Measurements from ENCODE around the gene CTNND2. TPM values are rescaled to one million over a fixed set of nuclear protein-coding genes. Genes with fewer than 3 reads are reported as not detected.

CTNND2 gene
- total RNA-seq, 1 experiment from 2014 or later: not detected

DNA sequence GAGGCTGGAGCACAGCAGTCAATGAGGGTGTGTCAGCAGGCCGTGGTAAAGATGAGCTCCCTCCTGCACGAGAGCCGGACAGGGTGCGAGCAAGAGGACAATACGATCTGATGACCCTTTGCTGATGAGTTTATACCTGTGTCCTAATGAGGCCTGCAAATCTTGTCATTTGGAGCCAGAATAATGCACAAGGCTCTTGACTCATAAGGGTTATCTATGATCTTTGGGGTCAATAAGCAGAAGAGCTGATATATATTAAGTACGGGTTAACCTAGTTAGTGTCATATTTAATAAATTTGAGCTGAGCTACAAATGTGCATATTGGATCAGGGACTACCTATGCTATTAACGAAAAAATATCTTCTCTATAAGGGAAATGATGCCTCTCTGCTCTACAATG lies 46.9 kb downstream of the CTNND2 start:
- intact Hi-C loops (cut with micrococcal nuclease; ENCODE audit: unreplicated experiment): no loop called here
- H3K27ac ChIP-seq (ENCODE audit: low read depth, low read length, poor library complexity, severe bottlenecking): no peak overlapping the region
- H3K4me3 ChIP-seq (ENCODE audit: low read depth, low read length, poor library complexity, severe bottlenecking): no peak overlapping the region
- no peaks in the 10 kb centered on the region for H3K36me3 ChIP-seq (ENCODE audit: insufficient read depth, low read length, poor library complexity, severe bottlenecking)
- BruUV-seq (replicated peaks): no TSS peak
- CTCF ChIA-PET: interaction anchor here (0.6 kb wide), 1 partner anchor 1037 kb away, joined by 4 read pairs; no protein-coding TSS in a partner anchor
- peaks cover 16% of the 10 kb centered on the region for H3K9me3 ChIP-seq (ENCODE audit: low read depth, low read length, poor library complexity, severe bottlenecking)
- H3K27me3 ChIP-seq (replicated peaks; ENCODE audit: insufficient read depth, low read depth, low read length, poor library complexity): no peaks in the 10 kb centered on the region
- no peak for TF ChIP-seq EZH2 (IDR thresholded peaks at IDR 0.05; ENCODE audit: borderline replicate concordance, low read depth, low read length, poor library complexity, severe bottlenecking)
- TF ChIP-seq, protein P1, sequence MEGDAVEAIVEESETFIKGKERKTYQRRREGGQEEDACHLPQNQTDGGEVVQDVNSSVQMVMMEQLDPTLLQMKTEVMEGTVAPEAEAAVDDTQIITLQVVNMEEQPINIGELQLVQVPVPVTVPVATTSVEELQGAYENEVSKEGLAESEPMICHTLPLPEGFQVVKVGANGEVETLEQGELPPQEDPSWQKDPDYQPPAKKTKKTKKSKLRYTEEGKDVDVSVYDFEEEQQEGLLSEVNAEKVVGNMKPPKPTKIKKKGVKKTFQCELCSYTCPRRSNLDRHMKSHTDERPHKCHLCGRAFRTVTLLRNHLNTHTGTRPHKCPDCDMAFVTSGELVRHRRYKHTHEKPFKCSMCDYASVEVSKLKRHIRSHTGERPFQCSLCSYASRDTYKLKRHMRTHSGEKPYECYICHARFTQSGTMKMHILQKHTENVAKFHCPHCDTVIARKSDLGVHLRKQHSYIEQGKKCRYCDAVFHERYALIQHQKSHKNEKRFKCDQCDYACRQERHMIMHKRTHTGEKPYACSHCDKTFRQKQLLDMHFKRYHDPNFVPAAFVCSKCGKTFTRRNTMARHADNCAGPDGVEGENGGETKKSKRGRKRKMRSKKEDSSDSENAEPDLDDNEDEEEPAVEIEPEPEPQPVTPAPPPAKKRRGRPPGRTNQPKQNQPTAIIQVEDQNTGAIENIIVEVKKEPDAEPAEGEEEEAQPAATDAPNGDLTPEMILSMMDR (conservative IDR thresholded peaks at IDR 0.05; ENCODE audit: low read depth, low read length): no peak
- DNase-seq (ENCODE audit: low spot score): no peak
- no peaks in the 10 kb centered on the region for H3K4me1 ChIP-seq (ENCODE audit: insufficient read depth, low read length, poor library complexity, severe bottlenecking)
- POLR2A ChIA-PET (ENCODE audit: low non-redundant PET): no interaction called here

DNA sequence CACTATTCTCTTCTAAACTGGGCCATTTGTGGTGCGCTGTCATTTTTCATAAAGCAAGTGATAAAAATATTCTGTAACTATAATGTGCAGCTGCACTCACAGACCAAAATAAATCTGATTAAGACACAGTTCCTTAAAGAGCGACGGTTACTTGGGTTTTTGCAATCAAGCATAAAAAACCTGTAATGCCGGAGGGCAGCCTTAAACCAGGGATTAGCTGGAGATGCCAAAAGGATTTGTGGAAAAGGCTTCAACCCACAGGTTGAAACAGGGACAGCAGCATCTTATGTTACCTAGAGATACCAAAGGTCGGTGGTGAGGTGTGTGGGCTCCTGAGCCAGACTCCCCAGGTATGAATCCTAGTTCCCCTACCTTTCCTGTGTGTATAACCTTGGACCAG lies 49.3 kb downstream of the CTNND2 start:
- intact Hi-C loops (cut with micrococcal nuclease; ENCODE audit: unreplicated experiment): no loop called here
- no peak overlapping the region for H3K27ac ChIP-seq (ENCODE audit: low read depth, low read length, poor library complexity, severe bottlenecking)
- H3K9me3 ChIP-seq (ENCODE audit: low read depth, low read length, poor library complexity, severe bottlenecking): peaks cover 21% of the 10 kb centered on the region
- H3K36me3 ChIP-seq (ENCODE audit: insufficient read depth, low read length, poor library complexity, severe bottlenecking): no peaks in the 10 kb centered on the region
- H3K4me1 ChIP-seq (ENCODE audit: insufficient read depth, low read length, poor library complexity, severe bottlenecking): no peaks in the 10 kb centered on the region
- no TSS peak for BruUV-seq (replicated peaks)
- ChIA-PET CTCF (no interaction called here), POLR2A (ENCODE audit: low non-redundant PET) (no interaction called here)
- DNase-seq (ENCODE audit: low spot score): no peak
- TF ChIP-seq, protein P1 (conservative IDR thresholded peaks at IDR 0.05; ENCODE audit: low read depth, low read length): no peak
- TF ChIP-seq EZH2 (IDR thresholded peaks at IDR 0.05; ENCODE audit: borderline replicate concordance, low read depth, low read length, poor library complexity, severe bottlenecking): no peak
- H3K27me3 ChIP-seq (replicated peaks; ENCODE audit: insufficient read depth, low read depth, low read length, poor library complexity): no peaks in the 10 kb centered on the region
- H3K4me3 ChIP-seq (ENCODE audit: low read depth, low read length, poor library complexity, severe bottlenecking): no peak overlapping the region

DNA sequence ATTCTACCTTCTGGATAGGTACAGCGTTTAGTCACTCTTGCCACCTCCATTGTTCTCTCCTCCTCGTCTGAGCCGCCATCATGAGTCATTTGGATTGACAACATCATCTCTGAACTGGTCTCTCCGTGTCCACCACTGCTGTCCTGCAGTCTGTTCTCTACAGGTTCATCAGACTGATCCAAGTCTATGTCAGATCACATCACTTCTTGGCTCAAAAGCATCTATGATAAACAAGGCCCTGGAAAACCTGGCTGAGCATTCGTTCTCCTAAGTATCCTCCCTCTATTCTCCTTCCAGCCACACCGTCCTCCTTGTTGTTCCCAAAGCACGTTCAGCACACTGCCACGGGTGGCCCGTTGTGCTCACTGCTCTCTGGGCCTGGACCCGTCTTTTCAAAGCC lies 50.5 kb downstream of the CTNND2 start:
- Histone ChIP-seq H3K27me3 (replicated peaks; ENCODE audit: insufficient read depth, low read depth, low read length, poor library complexity) (no peaks in the 10 kb centered on the region), H3K4me1 (ENCODE audit: insufficient read depth, low read length, poor library complexity, severe bottlenecking) (no peaks in the 10 kb centered on the region), H3K4me3 (ENCODE audit: low read depth, low read length, poor library complexity, severe bottlenecking) (no peak overlapping the region), H3K9me3 (ENCODE audit: low read depth, low read length, poor library complexity, severe bottlenecking) (peaks cover 16% of the 10 kb centered on the region), H3K27ac (ENCODE audit: low read depth, low read length, poor library complexity, severe bottlenecking) (no peak overlapping the region), H3K36me3 (ENCODE audit: insufficient read depth, low read length, poor library complexity, severe bottlenecking) (no peaks in the 10 kb centered on the region)
- ChIA-PET CTCF (no interaction called here), POLR2A (ENCODE audit: low non-redundant PET) (no interaction called here)
- no TSS peak for BruUV-seq (replicated peaks)
- no peak for DNase-seq (ENCODE audit: low spot score)
- intact Hi-C loops (cut with micrococcal nuclease; ENCODE audit: unreplicated experiment): no loop called here
- TF ChIP-seq, protein P1 (conservative IDR thresholded peaks at IDR 0.05; ENCODE audit: low read depth, low read length): no peak
- TF ChIP-seq EZH2 (IDR thresholded peaks at IDR 0.05; ENCODE audit: borderline replicate concordance, low read depth, low read length, poor library complexity, severe bottlenecking): no peak

Measured in A673 (cell line).